Common myeloid progenitor, CD34-positive (primary cell): Measurements from ENCODE around the gene CD200R1L.

Experiments used
- CTCF ChIA-PET: fragments of 350-600 bp; sonication (Branson Sonifier 250); formaldehyde crosslinking; loops from one replicate; lab custom pipeline; 2021; ENCODE audit warnings: antibody characterized with exemption; lab: Charles Lee
- POLR2A ChIA-PET: fragments of 350-600 bp; sonication (Branson Sonifier 250); formaldehyde crosslinking; loops from one replicate; lab custom pipeline; 2021; ENCODE audit warnings: antibody characterized with exemption; lab: Charles Lee
- DNase-seq, 3 donors: peaks; one replicate each; pipeline versions ENCODE4 v3.0.0 to v3.0.0-alpha.2; 2013
- H3K27ac ChIP-seq, 2 experiments: 1 replicate in 1 of 2; 2 replicates in 1 of 2; pipeline ENCODE4 v1.7.0; 2013; ENCODE audit warnings: inconsistent platforms in 2 of 2, low read length in 2 of 2, mild to moderate bottlenecking in 2 of 2, low read depth in 1 of 2, moderate library complexity in 1 of 2; ENCODE audit not compliant: severe bottlenecking in 2 of 2, insufficient read depth in 1 of 2, poor library complexity in 1 of 2
- H3K27me3 ChIP-seq, 5 experiments: replicated peaks in 2 of 5; 1 replicate in 3 of 5; 2 replicates in 2 of 5; pipeline versions ENCODE4 v1.6.1 to v1.7.0; 2013; ENCODE audit warnings: low read length in 4 of 5, mild to moderate bottlenecking in 2 of 5, moderate library complexity in 2 of 5, inconsistent platforms in 1 of 5; ENCODE audit not compliant: insufficient read depth in 5 of 5, control insufficient read depth in 4 of 5
- H3K36me3 ChIP-seq, 4 experiments: 1 replicate in 2 of 4; 2 replicates in 2 of 4; pipeline versions ENCODE4 v1.6.1 to v1.7.0; 2013; ENCODE audit warnings: low read length in 3 of 4, control low read depth in 1 of 4, mild to moderate bottlenecking in 1 of 4; ENCODE audit not compliant: control insufficient read depth in 4 of 4, insufficient read depth in 4 of 4
- H3K4me1 ChIP-seq, 4 experiments: 1 replicate in 3 of 4; 2 replicates in 1 of 4; pipeline versions ENCODE4 v1.6.1 to v1.7.1; 2013; ENCODE audit warnings: low read length in 3 of 4, mild to moderate bottlenecking in 3 of 4, control low read depth in 1 of 4, inconsistent platforms in 1 of 4, moderate library complexity in 1 of 4; ENCODE audit not compliant: control insufficient read depth in 4 of 4, insufficient read depth in 4 of 4; ENCODE audit errors: control extremely low read depth in 1 of 4
- H3K4me3 ChIP-seq, 7 experiments: 1 replicate in 4 of 7; 2 replicates in 3 of 7; pipeline versions ENCODE4 v1.5.1 to v1.7.0; 2013; ENCODE audit warnings: mild to moderate bottlenecking in 7 of 7, low read length in 6 of 7, moderate library complexity in 6 of 7, inconsistent platforms in 2 of 7, low read depth in 2 of 7, control low read depth in 1 of 7; ENCODE audit not compliant: insufficient read depth in 4 of 7, control insufficient read depth in 1 of 7; ENCODE audit errors: extremely low read depth in 1 of 7
- H3K9me3 ChIP-seq, 5 experiments: 1 replicate in 4 of 5; 2 replicates in 1 of 5; pipeline versions ENCODE4 v1.6.1 to v1.7.1; 2013; ENCODE audit warnings: low read length in 4 of 5, mild to moderate bottlenecking in 2 of 5, inconsistent platforms in 1 of 5, low read depth in 1 of 5, moderate library complexity in 1 of 5; ENCODE audit not compliant: control insufficient read depth in 4 of 5, insufficient read depth in 2 of 5; ENCODE audit errors: control extremely low read depth in 1 of 5
- WGBS: methylation state at CpG from one replicate; pipeline ENCODE4 v1.1.5; 2013; ENCODE audit not compliant: insufficient coverage; 5-methylcytosine and 5-hydroxymethylcytosine counted together

Gene CD200R1L

GRCh38 chr3:112770032-112770626 lies 76.5 kb downstream of the CD200R1L start:
- no peak overlapping the region for H3K27ac ChIP-seq
- no CpG with 5 or more reads among the region's 3 CpGs for WGBS
- DNase-seq: peak in 1 of 3 donors; percentile 40
- no peaks in the 10 kb centered on the region for H3K9me3 ChIP-seq
- H3K27me3 ChIP-seq: peaks cover 0 to 2% (median 0%) of the 10 kb centered on the region in 5 experiments
- peaks cover 0 to 11% (median 1%) of the 10 kb centered on the region in 4 experiments for H3K4me1 ChIP-seq
- ChIA-PET CTCF (interaction anchor here (0.8 kb wide), 1 partner anchor 209 kb away, joined by 3 read pairs; no protein-coding TSS in a partner anchor), POLR2A (no interaction called here)
- H3K36me3 ChIP-seq: no peaks in the 10 kb centered on the region
- H3K4me3 ChIP-seq: no peak overlapping the region

GRCh38 chr3:112769286-112769978 lies 77.2 kb downstream of the CD200R1L start:
- DNase-seq: no peak
- peaks cover 0 to 2% (median 0%) of the 10 kb centered on the region in 5 experiments for H3K27me3 ChIP-seq
- 100% methylated on average over 1 of the region's 1 CpG for WGBS
- no peaks in the 10 kb centered on the region for H3K36me3 ChIP-seq
- ChIA-PET POLR2A (no interaction called here), CTCF (interaction anchor here (0.8 kb wide), 1 partner anchor 209 kb away, joined by 3 read pairs; no protein-coding TSS in a partner anchor)
- H3K9me3 ChIP-seq: no peaks in the 10 kb centered on the region
- H3K27ac ChIP-seq: no peak overlapping the region
- no peak overlapping the region for H3K4me3 ChIP-seq
- peaks cover 0 to 11% (median 1%) of the 10 kb centered on the region in 4 experiments for H3K4me1 ChIP-seq

GRCh38 chr3:112767777-112768176 lies 78.9 kb downstream of the CD200R1L start:
- Histone ChIP-seq H3K4me3 (no peak overlapping the region), H3K27me3 (peaks cover 0 to 2% (median 0%) of the 10 kb centered on the region in 5 experiments), H3K36me3 (no peaks in the 10 kb centered on the region), H3K27ac (no peak overlapping the region), H3K9me3 (no peaks in the 10 kb centered on the region), H3K4me1 (peaks cover 0 to 8% (median 0%) of the 10 kb centered on the region in 4 experiments)
- no peak for DNase-seq
- POLR2A ChIA-PET: no interaction called here
- CTCF ChIA-PET: interaction anchor here (1.0 kb wide), 1 partner anchor 34 kb away, joined by 3 read pairs; no protein-coding TSS in a partner anchor
- 100% methylated on average over 2 of the region's 2 CpGs for WGBS

GRCh38 chr3:112767177-112767576 lies 79.5 kb downstream of the CD200R1L start:
- Histone ChIP-seq H3K27ac (no peak overlapping the region), H3K27me3 (peaks cover 0 to 2% (median 0%) of the 10 kb centered on the region in 5 experiments), H3K4me3 (no peak overlapping the region), H3K4me1 (peaks cover 0 to 8% (median 0%) of the 10 kb centered on the region in 4 experiments), H3K36me3 (no peaks in the 10 kb centered on the region), H3K9me3 (no peaks in the 10 kb centered on the region)
- POLR2A ChIA-PET: no interaction called here
- WGBS: 94% methylated on average over 2 of the region's 2 CpGs
- no peak for DNase-seq
- CTCF ChIA-PET: interaction anchor here (1.0 kb wide), 1 partner anchor 35 kb away, joined by 3 read pairs; no protein-coding TSS in a partner anchor
